Measurements from ENCODE around the gene OMP.
A peak's percentile ranks its signal among the peaks of the same experiment; 100 is the strongest.

OMP gene

GRCh38 chr11:77124488-77124887, 21.8 kb downstream of the OMP start:
- no peak for DNase-seq (ENCODE audit: low spot score)

GRCh38 chr11:77125191-77125590, 22.6 kb downstream of the OMP start:
- DNase-seq (ENCODE audit: low spot score): no peak

GRCh38 chr11:77125695-77126094, 23.1 kb downstream of the OMP start:
- no peak for DNase-seq (ENCODE audit: low spot score)

GRCh38 chr11:77126156-77126775, 23.6 kb downstream of the OMP start:
- no peak for DNase-seq (ENCODE audit: low spot score)

GRCh38 chr11:77126861-77127234, 24.2 kb downstream of the OMP start:
- no peak for DNase-seq (ENCODE audit: low spot score)

- DNase-seq (ENCODE audit: low spot score): peak; percentile 39
Observed at GRCh38 chr11:77127235-77127911, 24.7 kb downstream of the OMP start.

GRCh38 chr11:77127920-77128691, 25.5 kb downstream of the OMP start, which contains the start of gene MYO7A:
Gene MYO7A, plus strand, starts transcription at chr11:77128246. Its CDS starts 2,389 bp downstream, at chr11:77130635.
- DNase-seq (ENCODE audit: low spot score): no peak

GRCh38 chr11:77129069-77129841, 26.6 kb downstream of the OMP start:
- no peak for DNase-seq (ENCODE audit: low spot score)

- no peak for DNase-seq (ENCODE audit: low spot score)
Observed at GRCh38 chr11:77129842-77130756, 27.5 kb downstream of the OMP start.

- DNase-seq (ENCODE audit: low spot score): no peak
Observed at GRCh38 chr11:77130763-77131513, 28.3 kb downstream of the OMP start.

GRCh38 chr11:77131560-77131959, 28.9 kb downstream of the OMP start:
- DNase-seq (ENCODE audit: low spot score): no peak

GRCh38 chr11:77135069-77135468, 32.4 kb downstream of the OMP start:
- no peak for DNase-seq (ENCODE audit: low spot score)

- peak; percentile 39 for DNase-seq (ENCODE audit: low spot score)
Observed at GRCh38 chr11:77136074-77136473, 33.4 kb downstream of the OMP start.

GRCh38 chr11:77136784-77137420, 34.3 kb downstream of the OMP start:
- DNase-seq (ENCODE audit: low spot score): no peak

GRCh38 chr11:77137421-77137820, 34.8 kb downstream of the OMP start:
- DNase-seq (ENCODE audit: low spot score): no peak

GRCh38 chr11:77138106-77138649, 35.5 kb downstream of the OMP start:
- DNase-seq (ENCODE audit: low spot score): no peak

- no peak for DNase-seq (ENCODE audit: low spot score)
Observed at GRCh38 chr11:77139201-77139600, 36.6 kb downstream of the OMP start.

- no peak for DNase-seq (ENCODE audit: low spot score)
Observed at GRCh38 chr11:77140231-77140851, 37.7 kb downstream of the OMP start.

GRCh38 chr11:77141034-77141433, 38.4 kb downstream of the OMP start:
- no peak for DNase-seq (ENCODE audit: low spot score)

All from activated CD4-positive, alpha-beta T cell treated with anti-CD3 and anti-CD28 coated beads, Interleukin-2, Interleukin-4, amounts not matched to agents 100 ng/mL and 50 ng/mL, durations not matched to agents 16 hours and 8 hours (primary cell).